HepG2 (cell line): ENCODE measurements around the gene NDOR1. TPM values are rescaled to one million over a fixed set of nuclear protein-coding genes. Genes with fewer than 3 reads are reported as not detected.

Experiments
- HDAC1 ChIP-seq: sonication (generic); formaldehyde crosslinking; IDR thresholded peaks from 2 replicates; pipeline ENCODE4 v1.5.1; 2020; ENCODE audit warnings: mild to moderate bottlenecking, missing genetic modification reagents
- HNRNPL ChIP-seq: fragments of 200-400 bp; formaldehyde crosslinking; IDR thresholded peaks from 2 replicates; pipeline ENCODE4 v1.6.1; 2017; ENCODE audit warnings: mild to moderate bottlenecking, low read depth, low read length
- MAFF ChIP-seq: IDR thresholded peaks from 2 replicates; pipeline ENCODE4 v1.6.1; 2011; ENCODE audit warnings: low read depth, low read length, improper control_type of control experiment
- RBFOX2 ChIP-seq: fragments of 200-400 bp; formaldehyde crosslinking; IDR thresholded peaks from 2 replicates; pipeline ENCODE4 v1.6.1; 2017; ENCODE audit warnings: low read depth, mild to moderate bottlenecking, low read length
- SP4 ChIP-seq: sonication (generic); formaldehyde crosslinking; IDR thresholded peaks from 2 replicates; pipeline ENCODE4 v1.8.1; 2023; ENCODE audit warnings: mild to moderate bottlenecking, missing genetic modification reagents
- ZNF136 ChIP-seq: sonication (generic); formaldehyde crosslinking; IDR thresholded peaks from 2 replicates; pipeline ENCODE4 v1.8.1; 2022; ENCODE audit warnings: low read depth, mild to moderate bottlenecking, moderate library complexity, missing genetic modification reagents
- ZNF709 ChIP-seq: sonication (generic); formaldehyde crosslinking; IDR thresholded peaks from 2 replicates; pipeline ENCODE4 v1.5.0; 2020; ENCODE audit warnings: mild to moderate bottlenecking, missing genetic modification reagents
- ZSCAN21 ChIP-seq: sonication (generic); formaldehyde crosslinking; IDR thresholded peaks from 2 replicates; pipeline ENCODE4 v1.8.0; 2022; ENCODE audit warnings: mild to moderate bottlenecking, missing genetic modification reagents, moderate library complexity, borderline replicate concordance
- polyA plus RNA-seq, 8 experiments: library from polyadenylated mRNA; depleted of rRNA in 3 of 8; stranded (reverse) in 7 of 8; unstranded in 1 of 8; fragments of >200 nt; fragmentation: Illumina TruSeq in 4 of 8; extraction: Trizol in 4 of 8; gene quantifications; 2 replicates each; pipeline versions ENCODE4 v1.2.1 to v1.2.3, GENCODE V29; 2011 to 2016; ENCODE audit warnings: low read depth in 4 of 8, missing spikeins in 1 of 8, mixed read lengths in 1 of 8; ENCODE audit not compliant: insufficient read depth in 1 of 8
- total RNA-seq, 5 experiments: library from RNA; depleted of rRNA; stranded (reverse); fragments of >200 nt; fragmentation: Illumina TruSeq; extraction: Trizol; gene quantifications; 2 replicates each; pipeline ENCODE4 v1.2.3, GENCODE V29; 2016; ENCODE audit warnings: low read depth in 1 of 5
- TF ChIP-seq, protein P1 (sequence below): IDR thresholded peaks from 2 replicates; pipeline ENCODE4 v1.6.1; 2016; ENCODE audit warnings: low read depth, borderline replicate concordance
- TF ChIP-seq, protein P2 (sequence below): sonication (generic); formaldehyde crosslinking; IDR thresholded peaks from 2 replicates; pipeline ENCODE4 v1.5.1; 2020; ENCODE audit warnings: mild to moderate bottlenecking, missing genetic modification reagents, moderate library complexity
- TF ChIP-seq, protein P3 (sequence below): sonication (generic); formaldehyde crosslinking; IDR thresholded peaks from 2 replicates; pipeline ENCODE4 v1.5.0; 2020; ENCODE audit warnings: mild to moderate bottlenecking, missing genetic modification reagents, moderate library complexity
- TF ChIP-seq, protein P4 (sequence below): sonication (generic); formaldehyde crosslinking; IDR thresholded peaks from 2 replicates; pipeline ENCODE4 v1.4.0; 2020; ENCODE audit warnings: mild to moderate bottlenecking, missing genetic modification reagents

NDOR1 gene
- total and polyA plus RNA-seq, 2 of the 13 experiments (the other 11 are each of a cell fraction or from before 2014, with no cell fraction given), result 3.6 to 8.7 TPM

DNA sequence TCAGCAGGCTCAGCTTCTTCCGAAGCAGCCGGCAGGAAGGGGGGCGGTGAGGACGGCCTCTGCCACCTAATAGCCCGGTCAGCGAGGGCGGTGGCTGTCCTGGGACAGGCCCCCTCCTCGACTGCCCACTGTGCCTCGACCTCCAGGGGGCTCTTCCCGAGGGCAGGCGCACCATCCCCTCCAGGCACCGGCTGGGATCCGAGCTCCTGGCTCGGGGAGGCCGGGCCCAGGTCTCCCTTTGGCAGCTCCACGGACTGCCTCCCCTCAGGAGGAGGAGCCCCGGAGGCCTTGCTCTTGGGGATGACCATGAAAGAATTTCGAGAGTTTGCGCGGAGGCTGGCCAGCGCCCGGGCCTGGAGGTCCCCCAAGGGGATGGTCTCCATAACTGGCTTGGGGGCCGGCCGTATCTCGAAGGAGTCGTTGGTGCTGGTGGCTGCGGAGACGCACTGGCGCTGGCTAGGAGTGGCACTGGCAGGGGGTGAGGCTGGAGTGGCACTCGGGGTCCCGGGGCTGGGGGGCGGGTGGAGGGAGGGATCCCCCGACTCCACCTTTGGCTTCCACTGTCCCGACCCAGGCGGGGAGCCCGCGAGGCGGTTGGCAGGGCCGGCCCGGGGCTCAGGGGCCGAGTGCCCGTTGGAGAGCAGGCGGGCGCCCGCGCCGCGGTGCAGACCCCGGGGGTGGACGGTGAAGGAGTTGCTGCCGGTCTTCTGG, 5.9 kb upstream of the NDOR1 start (continued):
- TF ChIP-seq, protein P1, sequence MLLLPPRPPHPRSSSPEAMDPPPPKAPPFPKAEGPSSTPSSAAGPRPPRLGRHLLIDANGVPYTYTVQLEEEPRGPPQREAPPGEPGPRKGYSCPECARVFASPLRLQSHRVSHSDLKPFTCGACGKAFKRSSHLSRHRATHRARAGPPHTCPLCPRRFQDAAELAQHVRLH (CRISPR knock-in tag), result 0 out of 2 replicates have a peak, but pooled peaks have one; percentile 1
- no peak for TF ChIP-seq MAFF
- no peak for TF ChIP-seq ZSCAN21
- TF ChIP-seq, protein P2, sequence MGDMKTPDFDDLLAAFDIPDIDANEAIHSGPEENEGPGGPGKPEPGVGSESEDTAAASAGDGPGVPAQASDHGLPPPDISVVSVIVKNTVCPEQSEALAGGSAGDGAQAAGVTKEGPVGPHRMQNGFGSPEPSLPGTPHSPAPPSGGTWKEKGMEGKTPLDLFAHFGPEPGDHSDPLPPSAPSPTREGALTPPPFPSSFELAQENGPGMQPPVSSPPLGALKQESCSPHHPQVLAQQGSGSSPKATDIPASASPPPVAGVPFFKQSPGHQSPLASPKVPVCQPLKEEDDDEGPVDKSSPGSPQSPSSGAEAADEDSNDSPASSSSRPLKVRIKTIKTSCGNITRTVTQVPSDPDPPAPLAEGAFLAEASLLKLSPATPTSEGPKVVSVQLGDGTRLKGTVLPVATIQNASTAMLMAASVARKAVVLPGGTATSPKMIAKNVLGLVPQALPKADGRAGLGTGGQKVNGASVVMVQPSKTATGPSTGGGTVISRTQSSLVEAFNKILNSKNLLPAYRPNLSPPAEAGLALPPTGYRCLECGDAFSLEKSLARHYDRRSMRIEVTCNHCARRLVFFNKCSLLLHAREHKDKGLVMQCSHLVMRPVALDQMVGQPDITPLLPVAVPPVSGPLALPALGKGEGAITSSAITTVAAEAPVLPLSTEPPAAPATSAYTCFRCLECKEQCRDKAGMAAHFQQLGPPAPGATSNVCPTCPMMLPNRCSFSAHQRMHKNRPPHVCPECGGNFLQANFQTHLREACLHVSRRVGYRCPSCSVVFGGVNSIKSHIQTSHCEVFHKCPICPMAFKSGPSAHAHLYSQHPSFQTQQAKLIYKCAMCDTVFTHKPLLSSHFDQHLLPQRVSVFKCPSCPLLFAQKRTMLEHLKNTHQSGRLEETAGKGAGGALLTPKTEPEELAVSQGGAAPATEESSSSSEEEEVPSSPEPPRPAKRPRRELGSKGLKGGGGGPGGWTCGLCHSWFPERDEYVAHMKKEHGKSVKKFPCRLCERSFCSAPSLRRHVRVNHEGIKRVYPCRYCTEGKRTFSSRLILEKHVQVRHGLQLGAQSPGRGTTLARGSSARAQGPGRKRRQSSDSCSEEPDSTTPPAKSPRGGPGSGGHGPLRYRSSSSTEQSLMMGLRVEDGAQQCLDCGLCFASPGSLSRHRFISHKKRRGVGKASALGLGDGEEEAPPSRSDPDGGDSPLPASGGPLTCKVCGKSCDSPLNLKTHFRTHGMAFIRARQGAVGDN (CRISPR knock-in tag), result peak; percentile 44; the same call in 1 of the 2 replicates
- TF ChIP-seq, protein P3, sequence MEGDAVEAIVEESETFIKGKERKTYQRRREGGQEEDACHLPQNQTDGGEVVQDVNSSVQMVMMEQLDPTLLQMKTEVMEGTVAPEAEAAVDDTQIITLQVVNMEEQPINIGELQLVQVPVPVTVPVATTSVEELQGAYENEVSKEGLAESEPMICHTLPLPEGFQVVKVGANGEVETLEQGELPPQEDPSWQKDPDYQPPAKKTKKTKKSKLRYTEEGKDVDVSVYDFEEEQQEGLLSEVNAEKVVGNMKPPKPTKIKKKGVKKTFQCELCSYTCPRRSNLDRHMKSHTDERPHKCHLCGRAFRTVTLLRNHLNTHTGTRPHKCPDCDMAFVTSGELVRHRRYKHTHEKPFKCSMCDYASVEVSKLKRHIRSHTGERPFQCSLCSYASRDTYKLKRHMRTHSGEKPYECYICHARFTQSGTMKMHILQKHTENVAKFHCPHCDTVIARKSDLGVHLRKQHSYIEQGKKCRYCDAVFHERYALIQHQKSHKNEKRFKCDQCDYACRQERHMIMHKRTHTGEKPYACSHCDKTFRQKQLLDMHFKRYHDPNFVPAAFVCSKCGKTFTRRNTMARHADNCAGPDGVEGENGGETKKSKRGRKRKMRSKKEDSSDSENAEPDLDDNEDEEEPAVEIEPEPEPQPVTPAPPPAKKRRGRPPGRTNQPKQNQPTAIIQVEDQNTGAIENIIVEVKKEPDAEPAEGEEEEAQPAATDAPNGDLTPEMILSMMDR, result peak; percentile 41
- peak; percentile 25 for TF ChIP-seq HNRNPL
- TF ChIP-seq ZNF709 (CRISPR knock-in tag), result 0 out of 2 replicates have a peak, but pooled peaks have one; percentile 6
- TF ChIP-seq ZNF136 (CRISPR knock-in tag), result no peak
- 0 out of 2 replicates have a peak, but pooled peaks have one; percentile 26 for TF ChIP-seq SP4 (CRISPR knock-in tag)
- TF ChIP-seq HDAC1 (CRISPR knock-in tag), result peak; percentile 49; the same call in 1 of the 2 replicates
- TF ChIP-seq, protein P4, sequence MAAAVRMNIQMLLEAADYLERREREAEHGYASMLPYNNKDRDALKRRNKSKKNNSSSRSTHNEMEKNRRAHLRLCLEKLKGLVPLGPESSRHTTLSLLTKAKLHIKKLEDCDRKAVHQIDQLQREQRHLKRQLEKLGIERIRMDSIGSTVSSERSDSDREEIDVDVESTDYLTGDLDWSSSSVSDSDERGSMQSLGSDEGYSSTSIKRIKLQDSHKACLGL (CRISPR knock-in tag), result 0 out of 2 replicates have a peak, but pooled peaks have one; percentile 37
- TF ChIP-seq RBFOX2, result peak; percentile 69
